ENCODE measurements around the gene CHD5.

Gene CHD5

DNA sequence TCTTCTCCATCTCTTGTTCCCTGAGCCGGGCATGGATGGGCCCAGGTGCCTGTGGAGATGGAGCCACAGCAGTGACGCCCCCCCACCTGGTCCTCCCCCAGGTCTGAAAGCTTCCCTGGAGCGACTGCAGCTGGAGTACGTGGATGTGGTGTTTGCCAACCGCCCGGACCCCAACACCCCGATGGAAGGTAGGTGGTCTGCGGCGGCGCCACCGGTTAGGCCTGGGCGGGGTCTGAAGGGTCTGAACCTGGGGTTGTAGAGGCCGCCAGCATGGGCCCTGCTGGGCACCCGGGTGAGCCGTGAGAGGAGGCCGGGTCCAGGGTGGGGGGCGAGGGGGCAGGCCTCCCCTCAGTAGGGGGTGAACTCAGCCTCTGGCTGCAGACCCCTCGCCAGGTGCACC, 89.8 kb downstream of the CHD5 start (continued):
- TF ChIP-seq, protein P1, sequence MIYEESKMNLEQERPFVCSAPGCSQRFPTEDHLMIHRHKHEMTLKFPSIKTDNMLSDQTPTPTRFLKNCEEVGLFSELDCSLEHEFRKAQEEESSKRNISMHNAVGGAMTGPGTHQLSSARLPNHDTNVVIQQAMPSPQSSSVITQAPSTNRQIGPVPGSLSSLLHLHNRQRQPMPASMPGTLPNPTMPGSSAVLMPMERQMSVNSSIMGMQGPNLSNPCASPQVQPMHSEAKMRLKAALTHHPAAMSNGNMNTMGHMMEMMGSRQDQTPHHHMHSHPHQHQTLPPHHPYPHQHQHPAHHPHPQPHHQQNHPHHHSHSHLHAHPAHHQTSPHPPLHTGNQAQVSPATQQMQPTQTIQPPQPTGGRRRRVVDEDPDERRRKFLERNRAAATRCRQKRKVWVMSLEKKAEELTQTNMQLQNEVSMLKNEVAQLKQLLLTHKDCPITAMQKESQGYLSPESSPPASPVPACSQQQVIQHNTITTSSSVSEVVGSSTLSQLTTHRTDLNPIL (CRISPR knock-in tag; IDR thresholded peaks at IDR 0.05; ENCODE audit: low read depth): no peak
- no peak for TF ChIP-seq CSDC2 (CRISPR knock-in tag; IDR thresholded peaks at IDR 0.05)
- TF ChIP-seq, protein P2, sequence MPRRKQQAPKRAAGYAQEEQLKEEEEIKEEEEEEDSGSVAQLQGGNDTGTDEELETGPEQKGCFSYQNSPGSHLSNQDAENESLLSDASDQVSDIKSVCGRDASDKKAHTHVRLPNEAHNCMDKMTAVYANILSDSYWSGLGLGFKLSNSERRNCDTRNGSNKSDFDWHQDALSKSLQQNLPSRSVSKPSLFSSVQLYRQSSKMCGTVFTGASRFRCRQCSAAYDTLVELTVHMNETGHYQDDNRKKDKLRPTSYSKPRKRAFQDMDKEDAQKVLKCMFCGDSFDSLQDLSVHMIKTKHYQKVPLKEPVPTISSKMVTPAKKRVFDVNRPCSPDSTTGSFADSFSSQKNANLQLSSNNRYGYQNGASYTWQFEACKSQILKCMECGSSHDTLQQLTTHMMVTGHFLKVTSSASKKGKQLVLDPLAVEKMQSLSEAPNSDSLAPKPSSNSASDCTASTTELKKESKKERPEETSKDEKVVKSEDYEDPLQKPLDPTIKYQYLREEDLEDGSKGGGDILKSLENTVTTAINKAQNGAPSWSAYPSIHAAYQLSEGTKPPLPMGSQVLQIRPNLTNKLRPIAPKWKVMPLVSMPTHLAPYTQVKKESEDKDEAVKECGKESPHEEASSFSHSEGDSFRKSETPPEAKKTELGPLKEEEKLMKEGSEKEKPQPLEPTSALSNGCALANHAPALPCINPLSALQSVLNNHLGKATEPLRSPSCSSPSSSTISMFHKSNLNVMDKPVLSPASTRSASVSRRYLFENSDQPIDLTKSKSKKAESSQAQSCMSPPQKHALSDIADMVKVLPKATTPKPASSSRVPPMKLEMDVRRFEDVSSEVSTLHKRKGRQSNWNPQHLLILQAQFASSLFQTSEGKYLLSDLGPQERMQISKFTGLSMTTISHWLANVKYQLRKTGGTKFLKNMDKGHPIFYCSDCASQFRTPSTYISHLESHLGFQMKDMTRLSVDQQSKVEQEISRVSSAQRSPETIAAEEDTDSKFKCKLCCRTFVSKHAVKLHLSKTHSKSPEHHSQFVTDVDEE (CRISPR knock-in tag; IDR thresholded peaks at IDR 0.05): no peak
- TF ChIP-seq, protein P3, sequence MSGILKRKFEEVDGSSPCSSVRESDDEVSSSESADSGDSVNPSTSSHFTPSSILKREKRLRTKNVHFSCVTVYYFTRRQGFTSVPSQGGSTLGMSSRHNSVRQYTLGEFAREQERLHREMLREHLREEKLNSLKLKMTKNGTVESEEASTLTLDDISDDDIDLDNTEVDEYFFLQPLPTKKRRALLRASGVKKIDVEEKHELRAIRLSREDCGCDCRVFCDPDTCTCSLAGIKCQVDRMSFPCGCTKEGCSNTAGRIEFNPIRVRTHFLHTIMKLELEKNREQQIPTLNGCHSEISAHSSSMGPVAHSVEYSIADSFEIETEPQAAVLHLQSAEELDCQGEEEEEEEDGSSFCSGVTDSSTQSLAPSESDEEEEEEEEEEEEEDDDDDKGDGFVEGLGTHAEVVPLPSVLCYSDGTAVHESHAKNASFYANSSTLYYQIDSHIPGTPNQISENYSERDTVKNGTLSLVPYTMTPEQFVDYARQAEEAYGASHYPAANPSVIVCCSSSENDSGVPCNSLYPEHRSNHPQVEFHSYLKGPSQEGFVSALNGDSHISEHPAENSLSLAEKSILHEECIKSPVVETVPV (CRISPR knock-in tag; IDR thresholded peaks at IDR 0.05): no peak
- no peak for TF ChIP-seq BACH2 (CRISPR knock-in tag; IDR thresholded peaks at IDR 0.05; ENCODE audit: borderline replicate concordance)

DNA sequence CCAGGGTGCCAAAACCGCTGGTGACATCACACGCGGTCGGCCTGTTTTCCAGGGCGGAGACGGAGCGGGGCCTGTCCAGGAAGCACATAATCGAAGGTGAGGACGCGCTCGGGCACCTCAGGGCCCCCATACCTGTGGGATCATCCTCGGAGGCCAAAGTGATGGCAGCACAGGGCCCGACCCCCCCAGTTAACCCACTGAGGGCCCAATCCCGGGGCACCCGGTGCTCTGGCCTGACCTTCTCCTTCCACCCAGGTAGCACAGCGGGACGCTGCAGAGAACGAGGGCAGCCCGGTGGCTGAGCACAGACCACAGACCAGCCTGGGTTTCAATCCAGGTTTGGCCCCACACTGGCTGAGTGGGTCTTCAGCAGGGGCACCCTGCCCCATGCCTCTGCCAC, 91.2 kb downstream of the CHD5 start:
- no peak for ATAC-seq
- no peak for TF ChIP-seq TOX (CRISPR knock-in tag; IDR thresholded peaks at IDR 0.05; ENCODE audit: borderline replicate concordance)
- TF ChIP-seq ZNF8 (CRISPR knock-in tag; IDR thresholded peaks at IDR 0.05): no peak
- no peak for TF ChIP-seq RARB (CRISPR knock-in tag; IDR thresholded peaks at IDR 0.05)
- TF ChIP-seq, protein P4, sequence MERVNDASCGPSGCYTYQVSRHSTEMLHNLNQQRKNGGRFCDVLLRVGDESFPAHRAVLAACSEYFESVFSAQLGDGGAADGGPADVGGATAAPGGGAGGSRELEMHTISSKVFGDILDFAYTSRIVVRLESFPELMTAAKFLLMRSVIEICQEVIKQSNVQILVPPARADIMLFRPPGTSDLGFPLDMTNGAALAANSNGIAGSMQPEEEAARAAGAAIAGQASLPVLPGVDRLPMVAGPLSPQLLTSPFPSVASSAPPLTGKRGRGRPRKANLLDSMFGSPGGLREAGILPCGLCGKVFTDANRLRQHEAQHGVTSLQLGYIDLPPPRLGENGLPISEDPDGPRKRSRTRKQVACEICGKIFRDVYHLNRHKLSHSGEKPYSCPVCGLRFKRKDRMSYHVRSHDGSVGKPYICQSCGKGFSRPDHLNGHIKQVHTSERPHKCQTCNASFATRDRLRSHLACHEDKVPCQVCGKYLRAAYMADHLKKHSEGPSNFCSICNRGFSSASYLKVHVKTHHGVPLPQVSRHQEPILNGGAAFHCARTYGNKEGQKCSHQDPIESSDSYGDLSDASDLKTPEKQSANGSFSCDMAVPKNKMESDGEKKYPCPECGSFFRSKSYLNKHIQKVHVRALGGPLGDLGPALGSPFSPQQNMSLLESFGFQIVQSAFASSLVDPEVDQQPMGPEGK (CRISPR knock-in tag; IDR thresholded peaks at IDR 0.05; ENCODE audit: borderline replicate concordance): no peak
- TF ChIP-seq GLIS3 (CRISPR knock-in tag; IDR thresholded peaks at IDR 0.05): no peak
- no peak for TF ChIP-seq ZC3H10 (CRISPR knock-in tag; IDR thresholded peaks at IDR 0.05)
- TF ChIP-seq, protein P1 (CRISPR knock-in tag; IDR thresholded peaks at IDR 0.05; ENCODE audit: low read depth): no peak
- no peak for TF ChIP-seq ISL1 (CRISPR knock-in tag; IDR thresholded peaks at IDR 0.05)
- no peak for TF ChIP-seq ZNF565 (CRISPR knock-in tag; conservative IDR thresholded peaks at IDR 0.05; ENCODE audit: low read depth)
- TF ChIP-seq ARNTL (CRISPR knock-in tag; IDR thresholded peaks at IDR 0.05; ENCODE audit: borderline replicate concordance, low read depth): no peak

DNA sequence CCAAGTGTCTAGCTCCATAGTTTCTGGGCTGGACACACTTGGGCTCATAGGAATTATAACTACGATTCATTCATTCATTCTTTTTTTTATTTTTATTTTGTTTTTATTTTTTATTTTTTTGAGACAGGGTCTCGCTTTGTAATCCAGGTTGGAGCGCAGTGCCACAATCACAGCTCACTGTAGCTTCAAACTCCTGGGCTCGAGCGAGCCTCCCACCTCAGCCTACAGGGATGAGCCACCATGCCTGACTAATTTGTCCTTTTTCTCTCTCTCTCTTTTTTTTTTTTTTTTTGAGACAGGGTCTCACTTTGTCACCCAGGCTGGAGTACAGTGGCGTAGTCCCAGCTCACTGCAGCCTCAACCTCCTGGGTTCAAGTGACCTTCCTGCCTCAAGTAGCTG, 92.2 kb downstream of the CHD5 start:
- TF ChIP-seq ZC3H10 (CRISPR knock-in tag; IDR thresholded peaks at IDR 0.05) (no peak), OSR1 (CRISPR knock-in tag; IDR thresholded peaks at IDR 0.05) (no peak), PPARA (CRISPR knock-in tag; IDR thresholded peaks at IDR 0.05; ENCODE audit: borderline replicate concordance) (no peak), ISL1 (CRISPR knock-in tag; IDR thresholded peaks at IDR 0.05) (no peak), ZNF70 (CRISPR knock-in tag; IDR thresholded peaks at IDR 0.05) (no peak), SNAI2 (CRISPR knock-in tag; IDR thresholded peaks at IDR 0.05) (no peak), ZNF8 (CRISPR knock-in tag; IDR thresholded peaks at IDR 0.05) (no peak)
- TF ChIP-seq, protein P1 (CRISPR knock-in tag; IDR thresholded peaks at IDR 0.05; ENCODE audit: low read depth): no peak
- TF ChIP-seq, protein P4 (CRISPR knock-in tag; IDR thresholded peaks at IDR 0.05; ENCODE audit: borderline replicate concordance): no peak
- TF ChIP-seq, protein P2 (CRISPR knock-in tag; IDR thresholded peaks at IDR 0.05): no peak
- no peak for ATAC-seq

All from SK-N-SH treated with all-trans-retinoic acid at 6 μM for 48 hours (cell line).